ENCODE data around the gene ELOA2.

- TF ChIP-seq CTCF (IDR thresholded peaks at IDR 0.05) = no peak
- no peak for TF ChIP-seq EP300 (IDR thresholded peaks at IDR 0.05)
- TF ChIP-seq POLR2AphosphoS5 (IDR thresholded peaks at IDR 0.05) = no peak
Measured at GRCh38 chr18:47040982-47041381, 5.6 kb upstream of the ELOA2 start.
